ENCODE results near the gene ARFRP1. TPM values are rescaled to one million over a fixed set of nuclear protein-coding genes. Genes with fewer than 3 reads are reported as not detected.

Gene ARFRP1
- total RNA-seq, 5 donors from 2014 or later (not counting 1 experiment from before 2014, with no cell fraction given): 58.5 to 102 (median 99.5) TPM

DNA sequence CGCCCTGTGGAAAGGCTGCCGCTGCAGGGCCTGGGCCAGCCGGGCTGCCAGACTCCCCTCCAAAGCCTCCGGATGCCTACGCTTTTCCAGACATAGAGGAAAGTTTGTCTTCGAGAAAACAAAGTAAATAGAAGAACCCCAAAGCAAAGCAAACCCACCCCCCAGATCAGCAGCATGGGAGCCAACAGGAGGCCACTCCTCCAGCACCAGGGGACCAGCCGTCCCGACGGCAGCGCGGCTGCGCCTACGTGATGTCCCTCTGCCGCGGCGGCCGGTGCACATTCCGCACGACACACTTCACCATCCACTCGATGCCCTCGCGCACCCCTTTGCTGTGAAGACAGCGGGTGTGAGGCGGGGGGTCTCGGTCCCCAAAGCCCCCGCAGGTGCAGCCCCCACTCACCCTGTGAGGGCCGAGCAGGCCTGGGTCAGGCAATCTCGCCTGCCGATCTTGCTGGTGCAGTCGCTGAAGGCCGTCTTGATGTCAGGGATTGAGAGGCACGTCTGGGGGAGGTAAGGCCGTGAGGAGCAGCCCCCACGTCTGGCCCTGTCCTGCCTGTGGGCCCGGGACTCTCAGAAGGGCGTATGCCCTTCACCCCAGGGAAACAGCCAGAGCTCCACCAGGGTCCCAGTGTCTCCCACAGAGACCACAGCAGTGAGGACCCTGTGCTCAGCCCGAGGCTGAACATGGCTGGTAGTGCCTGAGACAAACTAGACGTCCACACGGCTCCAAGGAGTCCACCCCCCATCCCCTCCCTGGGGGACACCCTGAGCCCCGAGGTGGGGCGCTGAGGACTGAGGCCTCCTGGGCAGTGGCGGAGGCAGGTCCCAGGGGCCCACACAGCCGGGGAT lies 7.4 kb downstream of the ARFRP1 start:
- no peak overlapping the region for H3K4me3 ChIP-seq (ENCODE audit: control insufficient read depth in 1 of 2, extremely low read depth in 1 of 2, low read length in 1 of 2)
- Mint-ChIP-seq H3K27me3 (no peaks in the 10 kb centered on the region), H3K27ac (no peak overlapping the region), H3K36me3 (peaks cover 5% of the 10 kb centered on the region), H3K4me3 (no peak overlapping the region), H3K4me1 (peaks cover 0 to 39% (median 13%) of the 10 kb centered on the region in 3 donors), H3K9me3 (no peaks in the 10 kb centered on the region)
- POLR2A ChIA-PET: no interaction called here
- no peaks in the 10 kb centered on the region for H3K9me3 ChIP-seq
- peaks cover 20 to 23% of the 10 kb centered on the region in 2 donors for H3K36me3 ChIP-seq (ENCODE audit: control insufficient read depth in 2 of 2, extremely low read depth in 1 of 2, insufficient read depth in 1 of 2, low read length in 1 of 2)
- ATAC-seq (replicated peaks in 1 of 4): no peak
- H3K4me1 ChIP-seq (ENCODE audit: control insufficient read depth in 1 of 2, extremely low read depth in 1 of 2, insufficient read depth in 2 of 2, low read length in 2 of 2): peaks cover 2 to 68% of the 10 kb centered on the region in 2 experiments
- 95% methylated on average over 32 of the region's 43 CpGs for WGBS (ENCODE audit: insufficient coverage)
- no peak overlapping the region for H3K27ac ChIP-seq (ENCODE audit: low read length)
- DNase-seq: no peak
- H3K27me3 ChIP-seq (replicated peaks in 1 of 2; ENCODE audit: control insufficient read depth in 2 of 2, extremely low read depth in 1 of 2, insufficient read depth in 2 of 2, low read length in 1 of 2): no peaks in the 10 kb centered on the region
- CTCF ChIA-PET: no interaction called here

DNA sequence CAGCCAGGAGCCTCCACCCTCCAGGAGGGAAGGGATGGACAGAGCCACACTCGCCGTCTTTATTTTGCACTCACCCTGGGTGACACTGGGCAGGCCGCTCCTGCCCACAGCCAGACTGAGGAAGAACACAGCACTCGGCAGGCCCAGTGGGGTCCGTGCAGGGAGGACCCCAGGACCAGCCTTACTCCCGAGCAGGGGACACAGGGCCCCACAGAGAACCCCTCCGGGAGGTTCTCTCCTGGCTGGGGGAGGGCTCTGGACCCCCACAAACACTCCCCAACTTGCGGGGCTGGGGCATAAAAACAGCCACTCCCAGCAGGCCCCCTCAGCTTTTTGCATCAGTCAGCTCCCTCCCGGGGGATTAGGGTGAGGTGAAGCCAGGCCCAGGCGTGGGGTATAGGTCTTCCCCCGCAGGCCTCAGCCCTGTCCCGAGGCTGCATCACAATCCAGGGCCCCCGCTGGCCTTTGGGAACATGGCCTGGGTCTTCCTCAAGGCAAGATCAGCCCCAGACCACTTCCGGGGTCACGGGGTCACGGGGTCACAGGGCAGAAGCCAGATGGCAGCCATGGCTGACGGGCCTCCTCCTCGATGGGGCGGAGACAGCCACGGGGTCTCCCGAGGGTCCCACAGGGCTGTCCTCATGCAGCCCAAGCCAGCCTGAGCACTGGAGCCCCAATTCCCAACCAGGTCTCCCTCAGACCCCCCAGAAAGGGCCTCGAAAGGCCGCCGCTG lies 8.1 kb downstream of the ARFRP1 start:
- no peaks in the 10 kb centered on the region for H3K36me3 Mint-ChIP-seq
- DNase-seq: no peak
- ATAC-seq (replicated peaks in 1 of 4): no peak
- H3K27me3 ChIP-seq (replicated peaks in 1 of 2; ENCODE audit: control insufficient read depth in 2 of 2, extremely low read depth in 1 of 2, insufficient read depth in 2 of 2, low read length in 1 of 2): no peaks in the 10 kb centered on the region
- no peaks in the 10 kb centered on the region for H3K9me3 ChIP-seq
- WGBS (ENCODE audit: insufficient coverage): 92% methylated on average over 17 of the region's 24 CpGs
- no peaks in the 10 kb centered on the region for H3K27me3 Mint-ChIP-seq
- H3K4me3 ChIP-seq (ENCODE audit: control insufficient read depth in 1 of 2, extremely low read depth in 1 of 2, low read length in 1 of 2): no peak overlapping the region
- ChIA-PET CTCF (no interaction called here), POLR2A (no interaction called here)
- no peak overlapping the region for H3K4me3 Mint-ChIP-seq
- peaks cover 0 to 36% (median 12%) of the 10 kb centered on the region in 3 donors for H3K4me1 Mint-ChIP-seq
- H3K27ac Mint-ChIP-seq: no peak overlapping the region
- no peaks in the 10 kb centered on the region for H3K9me3 Mint-ChIP-seq
- peaks cover 2 to 72% of the 10 kb centered on the region in 2 experiments for H3K4me1 ChIP-seq (ENCODE audit: control insufficient read depth in 1 of 2, extremely low read depth in 1 of 2, insufficient read depth in 2 of 2, low read length in 2 of 2)
- H3K27ac ChIP-seq (ENCODE audit: low read length): no peak overlapping the region
- H3K36me3 ChIP-seq (ENCODE audit: control insufficient read depth in 2 of 2, extremely low read depth in 1 of 2, insufficient read depth in 1 of 2, low read length in 1 of 2): peaks cover 14 to 22% of the 10 kb centered on the region in 2 donors

DNA sequence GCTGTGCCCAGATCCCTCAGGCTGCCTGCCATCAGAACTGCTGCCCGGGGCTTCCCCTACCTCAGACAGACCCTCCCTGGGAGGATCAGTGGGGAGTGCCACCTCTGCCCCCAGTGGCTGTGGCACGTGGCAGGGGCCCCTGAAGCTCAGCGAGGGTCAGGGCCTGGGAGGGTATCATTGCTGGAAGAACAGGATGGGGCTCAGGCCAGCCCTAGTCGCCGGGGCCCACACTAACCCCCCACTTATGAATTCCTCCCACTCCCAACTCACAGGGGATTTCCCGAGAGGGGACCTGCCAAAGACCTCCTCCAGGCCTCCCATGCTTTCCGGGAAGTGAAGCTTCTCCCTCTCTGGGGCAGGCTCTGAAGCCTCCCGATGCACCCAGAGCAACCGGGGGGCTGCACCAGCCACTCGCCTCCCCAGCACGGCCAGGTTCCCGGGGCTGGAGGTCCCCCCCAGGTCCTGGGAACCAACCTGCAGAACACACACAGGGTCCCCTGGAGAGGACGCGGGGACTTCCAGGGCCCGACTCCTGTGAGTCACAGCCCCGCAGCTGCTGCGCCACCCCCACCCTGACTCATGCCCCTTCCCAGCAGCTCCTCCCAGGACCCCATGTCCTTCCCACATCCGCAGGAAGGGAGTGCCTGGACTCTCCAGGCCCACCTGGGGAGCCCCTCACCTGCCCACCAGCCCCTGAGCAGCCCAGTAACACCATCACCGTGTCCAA lies 8.9 kb downstream of the ARFRP1 start:
- Histone ChIP-seq H3K36me3 (ENCODE audit: control insufficient read depth in 2 of 2, extremely low read depth in 1 of 2, insufficient read depth in 1 of 2, low read length in 1 of 2) (peaks cover 7 to 19% of the 10 kb centered on the region in 2 donors), H3K4me3 (ENCODE audit: control insufficient read depth in 1 of 2, extremely low read depth in 1 of 2, low read length in 1 of 2) (no peak overlapping the region), H3K27me3 (replicated peaks in 1 of 2; ENCODE audit: control insufficient read depth in 2 of 2, extremely low read depth in 1 of 2, insufficient read depth in 2 of 2, low read length in 1 of 2) (no peaks in the 10 kb centered on the region), H3K4me1 (ENCODE audit: control insufficient read depth in 1 of 2, extremely low read depth in 1 of 2, insufficient read depth in 2 of 2, low read length in 2 of 2) (peaks cover 2 to 79% of the 10 kb centered on the region in 2 experiments), H3K9me3 (no peaks in the 10 kb centered on the region), H3K27ac (ENCODE audit: low read length) (no peak overlapping the region)
- Mint-ChIP-seq H3K4me1 (peaks cover 0 to 35% (median 12%) of the 10 kb centered on the region in 3 donors), H3K36me3 (no peaks in the 10 kb centered on the region), H3K27ac (no peak overlapping the region), H3K4me3 (no peak overlapping the region), H3K27me3 (no peaks in the 10 kb centered on the region), H3K9me3 (no peaks in the 10 kb centered on the region)
- DNase-seq (no peak), ATAC-seq (replicated peaks in 1 of 4) (no peak)
- POLR2A ChIA-PET: no interaction called here
- CTCF ChIA-PET: no interaction called here
- 30% methylated on average over 12 of the region's 19 CpGs for WGBS (ENCODE audit: insufficient coverage)

DNA sequence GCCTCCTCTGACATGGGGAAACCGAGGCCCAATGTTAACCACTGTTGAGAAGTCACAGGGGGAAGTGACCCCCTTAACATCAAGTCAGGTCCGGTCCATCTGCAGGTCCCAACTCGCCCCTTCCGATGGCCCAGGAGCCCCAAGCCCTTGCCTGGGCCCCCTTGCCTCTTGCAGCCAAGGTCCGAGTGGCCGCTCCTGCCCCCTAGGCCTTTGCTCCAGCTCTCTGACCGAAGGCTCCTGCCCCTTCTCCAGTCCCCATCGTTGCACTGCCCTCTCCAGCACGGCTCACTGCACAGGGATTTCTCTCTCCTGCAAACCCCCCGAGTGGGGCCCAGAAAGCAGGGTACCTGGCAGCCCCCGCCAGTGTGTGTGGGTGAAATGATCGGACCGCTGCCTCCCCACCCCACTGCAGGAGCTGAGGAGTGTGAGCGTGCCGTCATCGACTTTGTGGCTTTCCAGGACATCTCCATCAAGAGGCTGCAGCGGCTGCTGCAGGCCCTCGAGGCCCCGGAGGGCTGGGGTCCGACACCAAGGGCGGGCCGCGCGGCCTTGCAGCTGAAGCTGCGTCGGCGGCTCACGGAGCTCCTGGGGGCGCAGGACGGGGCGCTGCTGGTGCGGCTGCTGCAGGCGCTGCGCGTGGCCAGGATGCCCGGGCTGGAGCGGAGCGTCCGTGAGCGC lies 9.8 kb downstream of the ARFRP1 start:
- peaks cover 2 to 83% of the 10 kb centered on the region in 2 experiments for H3K4me1 ChIP-seq (ENCODE audit: control insufficient read depth in 1 of 2, extremely low read depth in 1 of 2, insufficient read depth in 2 of 2, low read length in 2 of 2)
- no peaks in the 10 kb centered on the region for H3K9me3 ChIP-seq
- H3K27ac ChIP-seq (ENCODE audit: low read length): no peak overlapping the region
- Mint-ChIP-seq H3K4me3 (peak overlapping the region in 2 of 3 donors; percentile 24 to 64), H3K27ac (no peak overlapping the region), H3K4me1 (peaks cover 0 to 37% (median 12%) of the 10 kb centered on the region in 3 donors), H3K9me3 (no peaks in the 10 kb centered on the region), H3K36me3 (no peaks in the 10 kb centered on the region), H3K27me3 (no peaks in the 10 kb centered on the region)
- WGBS (ENCODE audit: insufficient coverage): 96% methylated on average over 20 of the region's 40 CpGs
- ChIA-PET CTCF (no interaction called here), POLR2A (no interaction called here)
- H3K36me3 ChIP-seq (ENCODE audit: control insufficient read depth in 2 of 2, extremely low read depth in 1 of 2, insufficient read depth in 1 of 2, low read length in 1 of 2): peaks cover 2 to 16% of the 10 kb centered on the region in 2 donors
- H3K4me3 ChIP-seq (ENCODE audit: control insufficient read depth in 1 of 2, extremely low read depth in 1 of 2, low read length in 1 of 2): no peak overlapping the region
- no peaks in the 10 kb centered on the region for H3K27me3 ChIP-seq (replicated peaks in 1 of 2; ENCODE audit: control insufficient read depth in 2 of 2, extremely low read depth in 1 of 2, insufficient read depth in 2 of 2, low read length in 1 of 2)
- DNase-seq: no peak
- ATAC-seq (replicated peaks in 1 of 4): no peak

DNA sequence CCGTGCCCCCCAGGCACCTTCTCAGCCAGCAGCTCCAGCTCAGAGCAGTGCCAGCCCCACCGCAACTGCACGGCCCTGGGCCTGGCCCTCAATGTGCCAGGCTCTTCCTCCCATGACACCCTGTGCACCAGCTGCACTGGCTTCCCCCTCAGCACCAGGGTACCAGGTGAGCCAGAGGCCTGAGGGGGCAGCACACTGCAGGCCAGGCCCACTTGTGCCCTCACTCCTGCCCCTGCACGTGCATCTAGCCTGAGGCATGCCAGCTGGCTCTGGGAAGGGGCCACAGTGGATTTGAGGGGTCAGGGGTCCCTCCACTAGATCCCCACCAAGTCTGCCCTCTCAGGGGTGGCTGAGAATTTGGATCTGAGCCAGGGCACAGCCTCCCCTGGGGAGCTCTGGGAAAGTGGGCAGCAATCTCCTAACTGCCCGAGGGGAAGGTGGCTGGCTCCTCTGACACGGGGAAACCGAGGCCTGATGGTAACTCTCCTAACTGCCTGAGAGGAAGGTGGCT lies 10.4 kb downstream of the ARFRP1 start:
- no peaks in the 10 kb centered on the region for H3K27me3 ChIP-seq (replicated peaks in 1 of 2; ENCODE audit: control insufficient read depth in 2 of 2, extremely low read depth in 1 of 2, insufficient read depth in 2 of 2, low read length in 1 of 2)
- no peaks in the 10 kb centered on the region for H3K9me3 ChIP-seq
- no peak for ATAC-seq (replicated peaks in 1 of 4)
- peak overlapping the region in 2 of 3 donors; percentile 24 to 64 for H3K4me3 Mint-ChIP-seq
- H3K36me3 ChIP-seq (ENCODE audit: control insufficient read depth in 2 of 2, extremely low read depth in 1 of 2, insufficient read depth in 1 of 2, low read length in 1 of 2): peaks cover 2 to 16% of the 10 kb centered on the region in 2 donors
- H3K4me1 ChIP-seq (ENCODE audit: control insufficient read depth in 1 of 2, extremely low read depth in 1 of 2, insufficient read depth in 2 of 2, low read length in 2 of 2): peaks cover 2 to 83% of the 10 kb centered on the region in 2 experiments
- H3K4me3 ChIP-seq (ENCODE audit: control insufficient read depth in 1 of 2, extremely low read depth in 1 of 2, low read length in 1 of 2): peak overlapping the region in 1 of 2 donors; percentile 36
- no peaks in the 10 kb centered on the region for H3K27me3 Mint-ChIP-seq
- H3K36me3 Mint-ChIP-seq: no peaks in the 10 kb centered on the region
- WGBS (ENCODE audit: insufficient coverage): 79% methylated on average over 3 of the region's 7 CpGs
- no peak for DNase-seq
- no peak overlapping the region for H3K27ac ChIP-seq (ENCODE audit: low read length)
- POLR2A ChIA-PET: interaction anchor here in 1 of 2 donors (0.5 kb wide), 1 partner anchor 72 kb away, joined by 3 read pairs; no protein-coding TSS in a partner anchor
- H3K4me1 Mint-ChIP-seq: peaks cover 0 to 37% (median 12%) of the 10 kb centered on the region in 3 donors
- H3K27ac Mint-ChIP-seq: no peak overlapping the region
- no peaks in the 10 kb centered on the region for H3K9me3 Mint-ChIP-seq
- CTCF ChIA-PET: no interaction called here
